Measurements from ENCODE around the gene DNAJC6.
"Not testable (repeated sequence)": the region's sequence is repeated elsewhere in the genome, so short reads cannot be mapped to it uniquely, and the experiment has no call there.

Gene DNAJC6

DNA sequence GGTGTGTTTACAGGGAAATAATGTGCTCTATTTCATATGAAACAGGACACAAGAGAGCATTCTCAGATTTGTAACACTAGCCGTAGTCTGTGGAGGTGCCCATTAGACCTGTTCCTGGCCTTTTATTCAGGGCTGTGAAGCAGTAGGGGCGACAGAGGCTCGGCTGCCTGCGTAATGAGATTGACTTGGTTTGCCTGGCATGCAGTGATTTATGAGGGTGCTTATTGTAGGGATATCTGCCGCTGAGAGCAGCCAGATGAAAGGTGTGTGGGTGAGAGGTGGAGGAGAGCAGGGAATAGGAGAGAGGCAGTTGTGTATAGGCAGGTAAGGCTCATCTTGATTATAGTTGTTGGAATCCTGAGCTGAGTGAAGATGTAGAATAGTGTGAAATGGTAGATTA is 51.3 kb downstream of the DNAJC6 start:
- DNase-seq: no peak

- DNase-seq: no peak
These were observed 53.2 kb downstream of the DNAJC6 start for GRCh38 chr1:65362545-65362944.

DNA sequence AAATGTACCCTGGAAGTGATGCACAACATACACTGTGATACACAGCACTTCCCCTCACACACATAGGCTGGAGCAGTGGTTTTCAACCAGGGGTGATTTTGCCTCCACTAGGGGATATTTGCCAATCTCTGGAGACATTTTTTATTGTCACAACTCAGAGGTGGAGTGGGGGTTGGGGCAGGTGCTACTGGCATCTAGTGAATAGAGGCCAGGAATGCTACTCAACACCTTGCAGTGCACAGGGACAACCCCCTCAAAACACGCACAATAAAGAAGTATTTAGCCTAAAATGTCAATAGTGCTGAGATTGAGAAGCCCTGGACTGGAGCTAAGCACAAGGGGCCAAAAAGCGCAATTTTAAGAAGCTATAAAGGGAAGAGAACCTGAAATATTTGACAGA is 54.1 kb downstream of the DNAJC6 start:
- DNase-seq: no peak

DNA sequence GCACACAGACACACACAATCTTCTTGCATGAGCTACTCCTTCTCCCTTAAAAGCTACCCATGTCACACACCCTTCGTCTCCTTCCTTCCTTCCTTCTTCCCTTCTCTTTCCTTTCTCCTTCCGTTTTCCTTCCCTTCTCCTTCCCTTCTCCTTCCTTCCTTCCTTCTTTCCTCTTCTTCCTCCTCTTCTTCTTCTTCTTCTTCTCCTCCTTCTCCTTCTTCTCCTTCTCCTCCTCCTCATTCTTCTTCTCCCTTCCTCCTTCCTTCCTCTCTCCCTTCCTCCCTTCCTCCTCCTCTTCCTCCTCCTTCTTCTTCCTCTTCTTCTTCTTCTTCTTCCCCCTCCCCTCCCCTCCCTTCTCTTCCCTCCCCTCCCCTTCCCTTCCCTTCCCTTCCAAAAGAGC is 59.1 kb downstream of the DNAJC6 start:
- DNase-seq: no peak

DNA sequence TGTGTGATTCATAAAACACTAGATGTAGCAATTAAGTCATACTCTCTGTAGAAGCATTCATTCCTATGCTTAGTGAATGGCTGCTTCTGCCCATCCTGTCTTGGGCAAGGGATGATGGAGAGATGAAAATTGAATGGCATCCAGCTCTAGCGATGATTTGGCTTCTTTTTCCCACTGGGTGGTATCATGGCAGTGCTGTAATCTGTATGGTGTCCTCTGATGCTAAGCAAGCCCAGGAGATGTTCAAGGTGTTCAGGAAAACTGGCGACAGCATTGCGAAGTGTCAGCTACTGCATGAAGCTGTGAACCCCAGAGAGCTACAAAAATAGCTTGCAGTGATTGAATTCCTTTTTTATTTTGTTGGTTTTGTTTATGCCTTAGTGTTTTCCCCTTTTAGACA is 62.2 kb downstream of the DNAJC6 start:
- no peak for DNase-seq

- DNase-seq: no peak
These were observed 63.2 kb downstream of the DNAJC6 start for GRCh38 chr1:65372557-65372956.

DNA sequence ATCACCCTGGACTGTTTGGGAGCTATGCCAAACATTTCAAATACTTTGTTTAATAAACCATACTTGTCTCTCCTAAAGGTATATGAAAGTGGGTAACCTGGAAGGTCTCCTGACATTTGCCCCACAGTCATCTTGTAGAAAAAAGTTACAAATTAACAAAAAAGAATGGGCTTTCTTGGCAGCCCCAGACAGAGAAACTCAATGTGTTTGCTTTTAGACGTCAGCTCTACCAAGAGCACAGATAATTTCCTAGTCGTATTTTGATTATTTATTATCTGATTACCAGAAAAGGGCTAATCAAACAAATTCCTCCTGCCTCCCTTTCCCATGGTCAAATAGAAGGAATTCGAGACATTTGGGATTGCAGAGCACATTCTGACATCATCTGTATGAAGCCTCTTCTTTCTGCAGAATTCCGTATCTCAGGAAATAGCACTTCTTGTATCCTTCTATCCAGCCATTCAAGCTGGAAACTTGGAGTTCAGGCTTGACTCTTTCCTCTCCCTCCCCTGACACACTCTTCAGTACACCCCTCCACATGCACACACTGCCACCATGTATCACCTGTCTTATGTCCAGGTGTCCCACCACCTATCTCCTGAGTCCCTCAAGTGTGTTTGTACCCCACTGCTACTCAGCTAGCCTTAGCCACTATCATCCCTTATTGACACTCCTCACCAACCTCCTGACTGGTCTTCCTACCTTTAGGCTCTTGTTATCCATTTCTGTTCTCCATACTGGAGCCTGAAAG is 68.3 kb downstream of the DNAJC6 start:
- no peak for DNase-seq

DNA sequence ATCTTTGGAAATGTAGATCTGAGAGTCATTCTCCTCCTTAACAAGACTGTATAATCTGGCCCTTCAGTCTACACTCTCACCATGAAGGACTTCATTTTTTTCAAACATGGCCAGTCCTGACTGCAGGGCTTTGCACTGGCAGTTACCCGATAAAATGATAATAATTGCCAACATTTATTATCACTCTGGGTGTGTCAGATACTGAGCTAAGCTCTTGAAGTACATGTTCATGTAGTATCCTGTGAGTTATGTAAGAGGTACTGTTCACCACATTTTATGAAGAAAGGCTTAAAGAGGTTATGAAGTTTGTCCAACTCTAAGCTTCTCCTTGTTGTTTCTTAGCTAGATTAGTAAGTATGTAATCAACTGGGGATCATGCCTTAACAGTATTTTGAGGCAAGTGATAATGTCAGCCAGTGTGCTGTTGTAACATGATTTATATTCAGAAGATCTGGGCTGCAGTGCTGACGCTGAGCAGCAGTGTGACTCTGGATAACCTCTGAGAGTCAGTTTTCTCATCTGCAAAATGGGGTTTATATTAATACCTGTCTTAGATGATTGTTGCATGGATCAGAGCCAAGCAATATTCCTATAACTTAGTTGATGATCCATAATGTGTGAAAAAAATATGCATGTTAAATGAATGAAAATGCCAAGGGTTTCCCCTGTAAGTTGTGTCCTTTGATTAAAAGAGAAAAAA is 69.1 kb downstream of the DNAJC6 start:
- no peak for DNase-seq

GRCh38 chr1:65384426-65384825 is 75.1 kb downstream of the DNAJC6 start:
- not testable (repeated sequence) for DNase-seq

GRCh38 chr1:65386439-65386838 is 77.1 kb downstream of the DNAJC6 start:
- DNase-seq: no peak

- DNase-seq: no peak
These were observed 78.5 kb downstream of the DNAJC6 start for GRCh38 chr1:65387821-65388220.

DNA sequence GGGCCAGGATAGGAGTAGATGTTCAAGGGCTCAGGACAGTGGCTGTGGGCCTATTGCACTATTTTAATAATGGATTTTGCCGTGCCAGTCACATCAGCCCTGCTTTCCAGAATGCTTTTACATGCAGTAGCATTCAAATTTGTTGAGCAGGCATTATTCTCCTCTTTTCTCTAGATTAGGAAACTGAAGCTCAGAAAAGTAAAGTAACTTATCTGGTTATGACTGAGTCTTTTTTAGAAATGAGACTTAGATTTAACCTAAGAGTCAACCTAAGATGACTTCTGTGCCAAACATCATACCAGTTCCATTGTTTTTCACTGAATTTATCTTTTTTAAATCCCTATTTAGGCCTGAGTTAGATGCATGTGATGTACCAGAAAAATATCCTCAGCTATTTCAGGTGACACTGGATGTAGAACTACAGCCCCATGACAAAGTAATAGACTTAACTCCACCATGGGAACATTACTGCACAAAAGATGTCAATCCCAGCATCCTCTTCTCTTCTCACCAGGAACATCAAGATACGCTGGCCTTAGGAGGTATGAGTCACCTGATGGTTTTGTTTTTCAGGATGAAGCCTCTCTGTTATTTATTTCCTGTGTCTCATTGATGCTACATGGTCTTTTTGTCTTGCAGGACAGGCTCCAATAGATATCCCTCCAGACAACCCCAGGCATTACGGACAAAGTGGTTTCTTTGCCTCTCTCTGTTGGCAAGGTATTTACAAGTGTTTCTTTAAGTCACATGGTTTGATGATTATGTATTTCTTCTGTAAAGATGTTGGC is 79.8 kb downstream of the DNAJC6 start:
- no peak for DNase-seq

DNA sequence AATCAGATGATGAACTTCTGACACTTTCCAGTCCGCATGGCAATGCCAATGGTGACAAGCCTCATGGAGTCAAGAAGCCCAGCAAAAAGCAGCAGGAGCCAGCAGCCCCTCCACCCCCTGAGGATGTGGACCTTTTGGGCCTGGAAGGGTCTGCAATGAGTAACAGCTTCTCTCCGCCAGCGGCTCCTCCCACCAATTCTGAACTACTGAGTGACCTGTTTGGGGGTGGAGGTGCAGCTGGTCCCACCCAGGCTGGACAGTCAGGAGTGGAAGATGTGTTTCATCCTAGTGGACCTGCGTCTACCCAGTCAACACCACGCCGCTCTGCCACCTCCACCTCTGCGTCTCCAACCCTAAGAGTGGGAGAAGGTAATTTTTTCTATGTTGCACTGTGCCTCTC is 83.2 kb downstream of the DNAJC6 start:
- DNase-seq: no peak

GRCh38 chr1:65393347-65393746 is 84.0 kb downstream of the DNAJC6 start:
- DNase-seq: no peak

DNA sequence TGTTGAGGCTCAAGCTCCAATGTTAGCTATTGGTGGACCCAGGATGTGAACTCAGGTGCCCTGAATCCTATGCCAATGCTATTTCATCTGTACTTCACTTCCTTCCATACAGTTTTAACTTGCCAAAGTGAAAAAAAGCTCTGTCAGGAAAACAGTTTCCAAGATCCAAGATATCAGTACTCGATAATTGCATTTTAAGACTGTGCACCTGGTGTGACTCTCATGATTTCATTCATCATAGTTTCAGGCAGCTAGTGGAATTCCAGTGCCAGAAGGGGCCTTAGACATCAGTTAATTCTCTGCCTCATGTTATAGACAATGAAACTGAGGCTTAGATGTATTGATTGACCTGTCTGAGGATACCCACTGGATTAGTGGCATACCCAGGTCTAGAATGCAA is 84.6 kb downstream of the DNAJC6 start:
- DNase-seq: no peak

GRCh38 chr1:65395887-65396612 is 86.7 kb downstream of the DNAJC6 start:
- DNase-seq: peak; percentile 5 to 8

- no peak for DNase-seq
These were observed 88.7 kb downstream of the DNAJC6 start for GRCh38 chr1:65398083-65398482.

GRCh38 chr1:65399003-65399402 is 89.7 kb downstream of the DNAJC6 start:
- DNase-seq: no peak

DNA sequence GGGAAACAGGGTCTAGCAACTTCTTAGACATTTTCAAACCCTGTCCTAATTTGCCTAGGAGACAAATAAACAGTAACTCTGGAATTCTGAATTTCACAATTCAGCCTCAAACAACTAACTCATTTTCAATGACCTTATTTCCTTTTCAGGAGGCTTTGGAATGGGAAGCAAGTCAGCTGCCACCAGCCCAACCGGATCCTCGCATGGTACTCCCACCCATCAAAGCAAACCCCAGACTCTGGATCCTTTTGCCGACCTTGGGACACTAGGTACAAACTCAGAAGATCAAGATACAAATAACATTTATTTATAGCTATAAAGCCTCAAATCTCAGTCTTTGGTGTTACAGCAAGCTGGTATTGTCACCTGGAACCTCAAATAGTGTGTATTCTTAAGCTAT is 92.3 kb downstream of the DNAJC6 start:
- no peak for DNase-seq

DNA sequence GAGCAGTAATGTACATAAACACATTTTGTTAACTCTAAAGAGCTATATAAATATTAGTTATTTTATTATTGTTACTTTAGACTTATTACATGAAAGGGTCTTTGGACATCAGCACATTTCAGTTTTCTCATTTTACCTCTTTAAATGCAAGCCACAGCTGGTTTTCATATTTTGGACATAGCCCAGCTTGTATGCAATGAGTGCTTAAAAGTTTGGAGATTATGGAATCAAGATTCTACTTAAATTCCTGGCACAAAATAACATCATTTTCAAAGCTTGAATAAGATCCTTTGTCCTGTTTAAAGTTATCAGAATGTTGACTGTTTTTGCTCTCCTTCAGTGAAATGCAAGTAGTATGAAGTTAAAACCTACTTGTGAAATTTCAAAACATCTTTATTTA is 95.6 kb downstream of the DNAJC6 start:
- DNase-seq: no peak

DNA sequence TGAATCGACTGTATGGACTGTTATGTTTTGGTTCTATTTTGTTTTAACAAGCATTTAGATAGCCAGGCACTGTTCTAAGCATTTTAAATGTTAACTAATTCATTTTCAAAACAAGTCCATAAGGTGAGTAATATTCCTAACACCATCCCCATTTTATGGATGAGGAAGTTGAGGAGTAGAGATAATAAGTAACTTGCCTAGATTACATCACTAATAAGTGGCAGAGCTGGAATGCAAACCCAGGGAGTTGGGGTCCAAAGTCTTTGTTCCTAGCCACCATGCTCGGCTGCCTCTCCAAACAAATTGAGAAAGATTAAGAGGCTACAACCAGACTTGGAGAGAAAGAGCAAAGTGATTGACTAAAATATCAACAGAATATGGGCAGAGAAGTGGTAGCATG is 98.5 kb downstream of the DNAJC6 start:
- DNase-seq: no peak

- DNase-seq: no peak
These were observed 100.0 kb downstream of the DNAJC6 start for GRCh38 chr1:65409314-65409713.

DNA sequence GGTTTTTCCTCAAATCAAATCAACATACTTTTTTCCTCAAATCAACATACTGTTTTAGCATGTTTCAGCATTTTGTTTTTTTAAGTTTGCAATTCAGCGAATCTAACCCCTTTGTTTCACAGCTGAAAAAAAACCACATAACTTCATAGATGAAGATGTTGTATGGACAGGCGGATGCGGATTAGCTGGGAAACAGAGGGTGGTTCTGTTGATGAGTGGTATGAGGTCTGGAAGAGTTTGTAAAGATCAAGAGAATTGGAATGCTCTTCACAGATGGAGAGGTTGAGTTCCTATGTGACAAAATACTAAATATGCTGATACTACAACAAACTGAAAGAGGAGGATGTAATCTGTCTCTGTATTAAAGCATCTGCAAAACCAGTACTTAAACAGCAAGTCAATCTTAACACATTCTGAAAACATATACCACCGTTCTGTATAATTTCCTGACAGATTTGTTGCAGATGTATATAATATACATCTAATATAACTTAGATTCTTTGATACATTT is 100.5 kb downstream of the DNAJC6 start:
- no peak for DNase-seq

Measured in inflammatory macrophage treated with lipopolysaccharide for 1 hour (primary cell).